ENCODE measurements around the gene DMAP1. TPM values are rescaled to one million over a fixed set of nuclear protein-coding genes. Genes with fewer than 3 reads are reported as not detected.

Gene DMAP1
- total RNA-seq, 1 experiment from 2014 or later = 36.4 TPM

GRCh38 chr1:44262414-44262813 is 49.1 kb downstream of the DMAP1 start:
- H3K27me3 ChIP-seq = no peaks in the 10 kb centered on the region
- H3K36me3 ChIP-seq = no peaks in the 10 kb centered on the region; the same call in 1 of the 2 replicates
- no peak for DNase-seq
- no peaks in the 10 kb centered on the region for H3K9me3 ChIP-seq
- no peak overlapping the region for H3K4me3 ChIP-seq

- Histone ChIP-seq H3K27me3 (no peaks in the 10 kb centered on the region), H3K36me3 (no peaks in the 10 kb centered on the region; the same call in 1 of the 2 replicates), H3K4me3 (no peak overlapping the region), H3K9me3 (no peaks in the 10 kb centered on the region)
- DNase-seq = no peak
Observed at GRCh38 chr1:44262816-44263567, 49.7 kb downstream of the DMAP1 start.

GRCh38 chr1:44263568-44264450 is 50.5 kb downstream of the DMAP1 start:
- Histone ChIP-seq H3K4me3 (no peak overlapping the region), H3K27me3 (no peaks in the 10 kb centered on the region), H3K9me3 (no peaks in the 10 kb centered on the region), H3K36me3 (no peaks in the 10 kb centered on the region; the same call in 1 of the 2 replicates)
- DNase-seq = no peak

- no peak overlapping the region for H3K4me3 ChIP-seq
- H3K36me3 ChIP-seq = no peaks in the 10 kb centered on the region; the same call in 1 of the 2 replicates
- no peak for DNase-seq
- H3K9me3 ChIP-seq = no peaks in the 10 kb centered on the region
- H3K27me3 ChIP-seq = no peaks in the 10 kb centered on the region
Observed at GRCh38 chr1:44264451-44264771, 51.1 kb downstream of the DMAP1 start.

- H3K36me3 ChIP-seq = no peaks in the 10 kb centered on the region; the same call in 1 of the 2 replicates
- no peaks in the 10 kb centered on the region for H3K9me3 ChIP-seq
- no peak for DNase-seq
- H3K4me3 ChIP-seq = no peak overlapping the region
- H3K27me3 ChIP-seq = no peaks in the 10 kb centered on the region
Observed at GRCh38 chr1:44265656-44266358, 52.5 kb downstream of the DMAP1 start.

GRCh38 chr1:44266400-44267344 is 53.4 kb downstream of the DMAP1 start:
- Histone ChIP-seq H3K4me3 (no peak overlapping the region), H3K36me3 (no peaks in the 10 kb centered on the region; the same call in 1 of the 2 replicates), H3K9me3 (no peaks in the 10 kb centered on the region), H3K27me3 (no peaks in the 10 kb centered on the region)
- no peak for DNase-seq

GRCh38 chr1:44267438-44267837 is 54.2 kb downstream of the DMAP1 start:
- Histone ChIP-seq H3K27me3 (no peaks in the 10 kb centered on the region), H3K36me3 (no peaks in the 10 kb centered on the region; the same call in 1 of the 2 replicates), H3K4me3 (no peak overlapping the region), H3K9me3 (no peaks in the 10 kb centered on the region)
- no peak for DNase-seq

- H3K36me3 ChIP-seq = no peaks in the 10 kb centered on the region; the same call in 1 of the 2 replicates
- no peak for DNase-seq
Observed at GRCh38 chr1:44268054-44268453, 54.8 kb downstream of the DMAP1 start.

More at GRCh38 chr1:44268054-44268453, 54.8 kb downstream of the DMAP1 start:
- H3K9me3 ChIP-seq = no peaks in the 10 kb centered on the region
- H3K4me3 ChIP-seq = no peak overlapping the region
- no peaks in the 10 kb centered on the region for H3K27me3 ChIP-seq

Other genes with a start within 250 kb of the DMAP1 start
- 20.7 and 44.0 TPM in 2 replicates for gene DPH2, start 243.5 kb upstream of the DMAP1 start, total RNA-seq (2014; rRNA removed; shearing (Covaris generic); ENCODE audit: low replicate concordance)
- 124 and 126 TPM in 2 replicates for gene ATP6V0B, start 238.5 kb upstream of the DMAP1 start, total RNA-seq (2014; rRNA removed; shearing (Covaris generic); ENCODE audit: low replicate concordance)
- gene B4GALT2, start 234.3 kb upstream of the DMAP1 start, total RNA-seq (2014; rRNA removed; shearing (Covaris generic); ENCODE audit: low replicate concordance) = 62.1 and 95.8 TPM in 2 replicates
- gene CCDC24, start 221.9 kb upstream of the DMAP1 start, total RNA-seq (2014; rRNA removed; shearing (Covaris generic); ENCODE audit: low replicate concordance) = 1.6 and 5.9 TPM in 2 replicates
- gene SLC6A9, start 182.0 kb upstream of the DMAP1 start, total RNA-seq (2014; rRNA removed; shearing (Covaris generic); ENCODE audit: low replicate concordance) = 1.6 and 6.0 TPM in 2 replicates
- gene KLF17, start 94.7 kb upstream of the DMAP1 start, total RNA-seq (2014; rRNA removed; shearing (Covaris generic); ENCODE audit: low replicate concordance) = 3.1 TPM in 1 of 2 replicates, not detected in the other
- not detected in 2 replicates for gene KLF18, start 71.8 kb upstream of the DMAP1 start, total RNA-seq (2014; rRNA removed; shearing (Covaris generic); ENCODE audit: low replicate concordance)
- 89.7 and 147 TPM in 2 replicates for gene ERI3, start 141.8 kb downstream of the DMAP1 start, total RNA-seq (2014; rRNA removed; shearing (Covaris generic); ENCODE audit: low replicate concordance)
- 40.7 and 62.5 TPM in 2 replicates for gene RNF220, start 191.8 kb downstream of the DMAP1 start, total RNA-seq (2014; rRNA removed; shearing (Covaris generic); ENCODE audit: low replicate concordance)

Data from MG63 (cell line).